Suprapubic skin (tissue), 4 donors: ENCODE measurements around the gene LSP1. TPM values are rescaled to one million over a fixed set of nuclear protein-coding genes. Genes with fewer than 3 reads are reported as not detected.

Experiments
- DNase-seq, 2 donors: peaks; one replicate each; pipeline ENCODE4 v3.0.0-alpha.2; 2019; ENCODE audit warnings: low spot score in 2 of 2
- H3K27ac ChIP-seq: fragments of 200-600 bp; sonication (generic); one replicate; pipeline ENCODE4 v1.5.1; 2019
- H3K27me3 ChIP-seq: fragments of 200-600 bp; sonication (generic); one replicate; pipeline ENCODE4 v1.5.1; 2019
- H3K36me3 ChIP-seq: fragments of 200-600 bp; sonication (generic); one replicate; pipeline ENCODE4 v1.5.1; 2019
- H3K4me1 ChIP-seq: fragments of 200-600 bp; sonication (generic); one replicate; pipeline ENCODE4 v1.5.1; 2019
- H3K4me3 ChIP-seq: fragments of 200-600 bp; sonication (generic); one replicate; pipeline ENCODE4 v1.5.1; 2019; ENCODE audit warnings: mild to moderate bottlenecking
- H3K9me3 ChIP-seq: fragments of 200-600 bp; sonication (generic); one replicate; pipeline ENCODE4 v1.5.1; 2019
- CTCF ChIP-seq, 2 donors: fragments of 200-600 bp in 1 of 2; fragments of 450-650 bp in 1 of 2; sonication (generic) in 1 of 2; IDR thresholded peaks; one replicate each; pipeline ENCODE4 v1.5.1; 2016 to 2019; ENCODE audit warnings: antibody characterized with exemption in 2 of 2, mild to moderate bottlenecking in 1 of 2, moderate library complexity in 1 of 2
- EP300 ChIP-seq: sonication (generic); formaldehyde crosslinking; IDR thresholded peaks from one replicate; pipeline ENCODE4 v1.6.1; 2017; ENCODE audit warnings: antibody characterized with exemption
- POLR2A ChIP-seq, 2 donors: fragments of 450-650 bp; IDR thresholded peaks; one replicate each; pipeline ENCODE4 v1.6.1; 2017; ENCODE audit warnings: antibody characterized with exemption in 2 of 2, mild to moderate bottlenecking in 2 of 2, moderate library complexity in 2 of 2
- POLR2AphosphoS5 ChIP-seq, 3 donors: sonication (generic); formaldehyde crosslinking; IDR thresholded peaks; one replicate each; pipeline ENCODE4 v1.6.1; 2017; ENCODE audit warnings: antibody characterized with exemption in 3 of 3
- WGBS: methylation state at CpG from one replicate; pipeline ENCODE4 v1.1.5; 2018; 5-methylcytosine and 5-hydroxymethylcytosine counted together
- total RNA-seq, 4 donors: library from RNA; depleted of rRNA; stranded (reverse); fragments of >200 nt; gene quantifications; one replicate each; pipeline ENCODE4 v1.1.0, GENCODE V29; 2016

Gene LSP1
- total RNA-seq, 4 donors from 2014 or later = 70.4 to 134 (median 107) TPM

- Histone ChIP-seq H3K4me1 (peaks cover 78% of the 10 kb centered on the region), H3K27me3 (no peaks in the 10 kb centered on the region), H3K27ac (no peak overlapping the region), H3K9me3 (no peaks in the 10 kb centered on the region), H3K36me3 (no peaks in the 10 kb centered on the region), H3K4me3 (no peak overlapping the region)
- no peak for DNase-seq
- no peak for TF ChIP-seq POLR2AphosphoS5 (IDR thresholded peaks at IDR 0.05)
- no peak for TF ChIP-seq POLR2A (IDR thresholded peaks at IDR 0.05)
- no peak for TF ChIP-seq EP300
- no peak for TF ChIP-seq CTCF (IDR thresholded peaks at IDR 0.05)
- 100% methylated on average over 1 of the region's 8 CpGs for WGBS
These were observed 14.5 kb downstream of the LSP1 start for GRCh38 chr11:1867381-1867780.

GRCh38 chr11:1868056-1868635, 15.3 kb downstream of the LSP1 start:
- WGBS = 78% methylated on average over 12 of the region's 14 CpGs
- Histone ChIP-seq H3K27me3 (no peaks in the 10 kb centered on the region), H3K9me3 (no peaks in the 10 kb centered on the region), H3K4me3 (peak overlapping the region; percentile 43), H3K4me1 (peaks cover 81% of the 10 kb centered on the region), H3K36me3 (no peaks in the 10 kb centered on the region), H3K27ac (peak overlapping the region; percentile 22)
- TF ChIP-seq CTCF (IDR thresholded peaks at IDR 0.05) (no peak), POLR2AphosphoS5 (IDR thresholded peaks at IDR 0.05) (no peak)
- DNase-seq = no peak

GRCh38 chr11:1868636-1869291, 15.9 kb downstream of the LSP1 start:
- Histone ChIP-seq H3K36me3 (no peaks in the 10 kb centered on the region), H3K27ac (peak overlapping the region; percentile 22), H3K4me3 (peak overlapping the region; percentile 43), H3K4me1 (peaks cover 80% of the 10 kb centered on the region), H3K27me3 (no peaks in the 10 kb centered on the region), H3K9me3 (no peaks in the 10 kb centered on the region)
- no peak for TF ChIP-seq POLR2AphosphoS5 (IDR thresholded peaks at IDR 0.05)
- no peak for TF ChIP-seq EP300
- TF ChIP-seq POLR2A (IDR thresholded peaks at IDR 0.05) = no peak
- WGBS = 64% methylated on average over 9 of the region's 25 CpGs
- DNase-seq = no peak

DNA sequence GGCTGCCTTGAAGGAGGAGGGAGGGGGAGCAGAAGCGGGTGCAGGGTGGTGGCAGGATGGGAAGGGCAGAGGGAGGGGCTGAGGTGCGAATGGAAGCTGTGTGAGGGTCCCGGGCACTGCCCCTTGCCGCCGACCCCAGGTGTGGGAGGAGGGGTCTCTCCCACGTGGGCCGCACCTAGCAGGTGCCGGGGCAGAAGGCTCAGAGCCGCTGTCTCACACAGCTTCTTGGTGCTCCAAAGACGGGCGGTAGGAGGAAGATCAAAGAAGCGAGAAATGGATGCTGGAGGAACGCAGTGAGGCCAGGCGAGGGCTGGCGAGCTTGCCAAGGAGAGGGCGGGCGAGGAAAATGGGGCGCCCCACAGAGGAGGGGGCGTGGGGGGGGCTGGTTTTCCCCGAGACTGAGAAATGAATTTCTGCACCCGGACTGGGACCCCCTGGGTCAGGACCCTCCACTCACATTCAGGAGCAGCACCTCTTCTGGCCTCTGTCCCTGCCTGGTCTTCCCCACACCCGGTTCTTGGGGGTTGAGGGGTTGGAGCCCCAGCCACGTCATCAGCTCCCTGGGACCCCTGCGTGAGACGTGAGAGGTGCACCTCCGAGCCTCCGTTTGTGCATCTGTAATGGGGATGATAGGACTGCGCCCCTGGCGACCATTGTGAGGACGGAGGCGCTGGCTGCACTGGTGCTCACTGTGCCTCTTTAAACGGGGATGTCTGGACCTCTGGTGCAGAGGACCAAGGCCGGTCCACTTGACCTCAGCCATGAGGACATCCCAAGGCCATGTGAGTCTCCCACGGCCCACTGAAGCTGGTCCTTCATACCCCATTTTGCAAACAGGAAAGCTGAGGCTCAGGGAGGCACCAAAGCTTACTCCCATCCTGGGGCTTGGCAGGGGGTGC, 16.8 kb downstream of the LSP1 start:
- WGBS = 73% methylated on average over 30 of the region's 34 CpGs
- Histone ChIP-seq H3K9me3 (no peaks in the 10 kb centered on the region), H3K27ac (peak overlapping the region; percentile 77), H3K36me3 (no peaks in the 10 kb centered on the region), H3K4me1 (peaks cover 77% of the 10 kb centered on the region), H3K27me3 (no peaks in the 10 kb centered on the region), H3K4me3 (peak overlapping the region; percentile 43)
- TF ChIP-seq CTCF (IDR thresholded peaks at IDR 0.05) (peak in 1 of 2 donors; percentile 38), POLR2AphosphoS5 (IDR thresholded peaks at IDR 0.05) (no peak)
- DNase-seq = no peak

DNA sequence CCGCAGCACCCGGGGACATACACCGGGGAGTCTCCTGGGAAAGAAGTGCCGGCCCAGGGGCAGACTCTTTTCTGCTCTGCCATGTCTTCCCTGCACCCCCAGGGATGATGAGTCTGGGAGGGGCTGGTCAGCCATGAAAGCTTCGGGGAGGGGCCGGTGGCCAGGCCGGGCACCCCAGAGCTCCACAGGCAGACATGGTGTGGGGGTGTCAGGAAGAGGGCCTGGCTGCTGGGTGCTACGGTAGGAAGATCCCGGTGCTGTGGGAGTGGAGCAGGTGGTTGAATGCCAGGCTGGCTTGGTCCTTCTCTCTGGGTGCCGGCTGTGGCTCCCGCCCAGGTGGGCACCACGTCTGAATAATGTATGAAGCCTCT, 17.4 kb downstream of the LSP1 start:
- Histone ChIP-seq H3K9me3 (no peaks in the 10 kb centered on the region), H3K4me1 (peaks cover 77% of the 10 kb centered on the region), H3K27ac (peak overlapping the region; percentile 77), H3K27me3 (no peaks in the 10 kb centered on the region), H3K4me3 (peak overlapping the region; percentile 43), H3K36me3 (no peaks in the 10 kb centered on the region)
- DNase-seq = no peak
- WGBS = 33% methylated on average over 3 of the region's 12 CpGs
- TF ChIP-seq EP300 (no peak), CTCF (IDR thresholded peaks at IDR 0.05) (no peak), POLR2AphosphoS5 (IDR thresholded peaks at IDR 0.05) (no peak), POLR2A (IDR thresholded peaks at IDR 0.05) (no peak)
